ENCODE data around the gene CFLAR. TPM values are rescaled to one million over a fixed set of nuclear protein-coding genes. Genes with fewer than 3 reads are reported as not detected.

CFLAR gene
- total and polyA plus RNA-seq, 9 of the 15 experiments (the other 6 are each of a cell fraction or from before 2014, with no cell fraction given): 27.5 to 102 (median 54.0) TPM

DNA sequence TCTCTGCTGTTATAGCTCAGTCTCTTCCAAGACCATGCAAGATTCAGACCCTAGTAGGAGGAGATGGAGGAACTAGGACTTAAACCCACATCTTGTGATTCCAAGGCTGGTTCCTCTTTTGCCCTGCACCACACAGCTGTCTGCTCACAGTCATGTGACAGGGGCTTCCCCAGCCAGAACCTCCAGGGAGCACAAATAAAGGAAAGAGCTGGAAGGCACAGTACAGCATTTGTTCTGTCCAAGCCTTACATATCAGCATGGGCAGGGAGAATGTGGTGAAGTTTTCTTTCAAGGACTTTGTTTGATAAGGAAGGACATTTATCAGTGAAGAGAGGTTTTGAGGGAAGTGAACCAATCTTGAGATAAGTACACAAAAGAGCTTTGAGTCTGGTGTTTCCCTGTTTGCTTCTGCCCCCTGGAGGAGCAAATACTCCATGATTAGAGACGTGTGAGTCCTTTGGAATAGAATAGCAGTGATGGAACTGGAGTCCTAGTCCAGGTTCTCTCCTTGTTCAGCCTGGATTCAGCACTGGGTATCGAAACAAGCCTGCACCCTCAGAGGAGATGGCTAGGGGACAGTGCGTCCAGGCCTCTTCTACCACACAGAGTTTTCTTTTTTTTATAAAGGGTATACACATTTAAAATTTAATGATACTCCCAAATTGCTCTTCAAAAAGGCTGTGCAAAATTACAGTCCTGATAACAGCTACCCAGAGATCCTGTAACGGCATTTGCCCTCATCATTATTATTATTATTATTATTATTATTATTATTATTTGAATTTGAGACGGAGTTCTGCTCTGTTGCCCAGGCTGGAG lies 42.4 kb downstream of the CFLAR start (continued):
- TF ChIP-seq ZZZ3 (IDR thresholded peaks at IDR 0.05) (no peak), EZH2 (IDR thresholded peaks at IDR 0.05; ENCODE audit: borderline replicate concordance, low read depth, low read length) (no peak), MAZ (CRISPR knock-in tag; conservative IDR thresholded peaks at IDR 0.05 in 1 of 2, IDR thresholded peaks at IDR 0.05 in 1 of 2) (peak in 1 of 2 experiments; percentile 61; a peak in 2 of 4 replicates), FOXK2 (conservative IDR thresholded peaks at IDR 0.05 in 1 of 2, IDR thresholded peaks at IDR 0.05 in 1 of 2; ENCODE audit: low read depth in 2 of 2) (peak; percentile 51 to 55; a peak in 1 of 4 replicates), TCFL5 (CRISPR knock-in tag; conservative IDR thresholded peaks at IDR 0.05) (no peak), ZBTB1 (CRISPR knock-in tag; IDR thresholded peaks at IDR 0.05; ENCODE audit: borderline replicate concordance, low read depth) (no peak), HMGN3 (IDR thresholded peaks at IDR 0.05; ENCODE audit: borderline replicate concordance, extremely low read depth, insufficient read length, low read depth, low read length) (no peak), HCFC1 (IDR thresholded peaks at IDR 0.05; ENCODE audit: low read depth, low read length) (no peak), LCOR (CRISPR knock-in tag; IDR thresholded peaks at IDR 0.05) (peak; percentile 81), ZNF717 (CRISPR knock-in tag; IDR thresholded peaks at IDR 0.05) (no peak), ZNF79 (CRISPR knock-in tag; IDR thresholded peaks at IDR 0.05; ENCODE audit: low read depth) (no peak), DNMT1 (IDR thresholded peaks at IDR 0.05) (no peak), RAD21 (CRISPR knock-in tag; conservative IDR thresholded peaks at IDR 0.05 in 1 of 2, IDR thresholded peaks at IDR 0.05 in 1 of 2) (peak; percentile 86 to 90), PHF21A (IDR thresholded peaks at IDR 0.05; ENCODE audit: borderline replicate concordance, low read depth) (no peak)
- TF ChIP-seq, protein P1, sequence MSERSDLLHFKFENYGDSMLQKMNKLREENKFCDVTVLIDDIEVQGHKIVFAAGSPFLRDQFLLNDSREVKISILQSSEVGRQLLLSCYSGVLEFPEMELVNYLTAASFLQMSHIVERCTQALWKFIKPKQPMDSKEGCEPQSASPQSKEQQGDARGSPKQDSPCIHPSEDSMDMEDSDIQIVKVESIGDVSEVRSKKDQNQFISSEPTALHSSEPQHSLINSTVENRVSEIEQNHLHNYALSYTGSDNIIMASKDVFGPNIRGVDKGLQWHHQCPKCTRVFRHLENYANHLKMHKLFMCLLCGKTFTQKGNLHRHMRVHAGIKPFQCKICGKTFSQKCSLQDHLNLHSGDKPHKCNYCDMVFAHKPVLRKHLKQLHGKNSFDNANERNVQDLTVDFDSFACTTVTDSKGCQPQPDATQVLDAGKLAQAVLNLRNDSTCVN (CRISPR knock-in tag; IDR thresholded peaks at IDR 0.05): no peak
- TF ChIP-seq, protein P2, sequence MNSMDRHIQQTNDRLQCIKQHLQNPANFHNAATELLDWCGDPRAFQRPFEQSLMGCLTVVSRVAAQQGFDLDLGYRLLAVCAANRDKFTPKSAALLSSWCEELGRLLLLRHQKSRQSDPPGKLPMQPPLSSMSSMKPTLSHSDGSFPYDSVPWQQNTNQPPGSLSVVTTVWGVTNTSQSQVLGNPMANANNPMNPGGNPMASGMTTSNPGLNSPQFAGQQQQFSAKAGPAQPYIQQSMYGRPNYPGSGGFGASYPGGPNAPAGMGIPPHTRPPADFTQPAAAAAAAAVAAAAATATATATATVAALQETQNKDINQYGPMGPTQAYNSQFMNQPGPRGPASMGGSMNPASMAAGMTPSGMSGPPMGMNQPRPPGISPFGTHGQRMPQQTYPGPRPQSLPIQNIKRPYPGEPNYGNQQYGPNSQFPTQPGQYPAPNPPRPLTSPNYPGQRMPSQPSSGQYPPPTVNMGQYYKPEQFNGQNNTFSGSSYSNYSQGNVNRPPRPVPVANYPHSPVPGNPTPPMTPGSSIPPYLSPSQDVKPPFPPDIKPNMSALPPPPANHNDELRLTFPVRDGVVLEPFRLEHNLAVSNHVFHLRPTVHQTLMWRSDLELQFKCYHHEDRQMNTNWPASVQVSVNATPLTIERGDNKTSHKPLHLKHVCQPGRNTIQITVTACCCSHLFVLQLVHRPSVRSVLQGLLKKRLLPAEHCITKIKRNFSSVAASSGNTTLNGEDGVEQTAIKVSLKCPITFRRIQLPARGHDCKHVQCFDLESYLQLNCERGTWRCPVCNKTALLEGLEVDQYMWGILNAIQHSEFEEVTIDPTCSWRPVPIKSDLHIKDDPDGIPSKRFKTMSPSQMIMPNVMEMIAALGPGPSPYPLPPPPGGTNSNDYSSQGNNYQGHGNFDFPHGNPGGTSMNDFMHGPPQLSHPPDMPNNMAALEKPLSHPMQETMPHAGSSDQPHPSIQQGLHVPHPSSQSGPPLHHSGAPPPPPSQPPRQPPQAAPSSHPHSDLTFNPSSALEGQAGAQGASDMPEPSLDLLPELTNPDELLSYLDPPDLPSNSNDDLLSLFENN (IDR thresholded peaks at IDR 0.05; ENCODE audit: low read depth in 2 of 2, low read length in 2 of 2): no peak
- TF ChIP-seq, protein P3, sequence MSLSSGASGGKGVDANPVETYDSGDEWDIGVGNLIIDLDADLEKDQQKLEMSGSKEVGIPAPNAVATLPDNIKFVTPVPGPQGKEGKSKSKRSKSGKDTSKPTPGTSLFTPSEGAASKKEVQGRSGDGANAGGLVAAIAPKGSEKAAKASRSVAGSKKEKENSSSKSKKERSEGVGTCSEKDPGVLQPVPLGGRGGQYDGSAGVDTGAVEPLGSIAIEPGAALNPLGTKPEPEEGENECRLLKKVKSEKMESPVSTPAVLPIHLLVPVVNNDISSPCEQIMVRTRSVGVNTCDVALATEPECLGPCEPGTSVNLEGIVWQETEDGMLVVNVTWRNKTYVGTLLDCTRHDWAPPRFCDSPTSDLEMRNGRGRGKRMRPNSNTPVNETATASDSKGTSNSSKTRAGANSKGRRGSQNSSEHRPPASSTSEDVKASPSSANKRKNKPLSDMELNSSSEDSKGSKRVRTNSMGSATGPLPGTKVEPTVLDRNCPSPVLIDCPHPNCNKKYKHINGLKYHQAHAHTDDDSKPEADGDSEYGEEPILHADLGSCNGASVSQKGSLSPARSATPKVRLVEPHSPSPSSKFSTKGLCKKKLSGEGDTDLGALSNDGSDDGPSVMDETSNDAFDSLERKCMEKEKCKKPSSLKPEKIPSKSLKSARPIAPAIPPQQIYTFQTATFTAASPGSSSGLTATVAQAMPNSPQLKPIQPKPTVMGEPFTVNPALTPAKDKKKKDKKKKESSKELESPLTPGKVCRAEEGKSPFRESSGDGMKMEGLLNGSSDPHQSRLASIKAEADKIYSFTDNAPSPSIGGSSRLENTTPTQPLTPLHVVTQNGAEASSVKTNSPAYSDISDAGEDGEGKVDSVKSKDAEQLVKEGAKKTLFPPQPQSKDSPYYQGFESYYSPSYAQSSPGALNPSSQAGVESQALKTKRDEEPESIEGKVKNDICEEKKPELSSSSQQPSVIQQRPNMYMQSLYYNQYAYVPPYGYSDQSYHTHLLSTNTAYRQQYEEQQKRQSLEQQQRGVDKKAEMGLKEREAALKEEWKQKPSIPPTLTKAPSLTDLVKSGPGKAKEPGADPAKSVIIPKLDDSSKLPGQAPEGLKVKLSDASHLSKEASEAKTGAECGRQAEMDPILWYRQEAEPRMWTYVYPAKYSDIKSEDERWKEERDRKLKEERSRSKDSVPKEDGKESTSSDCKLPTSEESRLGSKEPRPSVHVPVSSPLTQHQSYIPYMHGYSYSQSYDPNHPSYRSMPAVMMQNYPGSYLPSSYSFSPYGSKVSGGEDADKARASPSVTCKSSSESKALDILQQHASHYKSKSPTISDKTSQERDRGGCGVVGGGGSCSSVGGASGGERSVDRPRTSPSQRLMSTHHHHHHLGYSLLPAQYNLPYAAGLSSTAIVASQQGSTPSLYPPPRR (CRISPR knock-in tag; IDR thresholded peaks at IDR 0.05; ENCODE audit: borderline replicate concordance): no peak

All from K562 (cell line).